T-helper 22 cell (primary cell): ENCODE measurements around the gene SDK1.

Experiments
- DNase-seq: peaks from one replicate; pipeline ENCODE4 v3.0.0-alpha.2; 2020; ENCODE audit warnings: low read depth

The SDK1 gene

GRCh38 chr7:3300651-3301448 lies at the start of gene SDK1:
SDK1 (plus strand) TSS chr7:3301252; CDS start chr7:3301587, 335 bp downstream.
- DNase-seq = peak; percentile 73

- no peak for DNase-seq
Observed at GRCh38 chr7:3254718-3255117, 46.3 kb upstream of the SDK1 start.

DNA sequence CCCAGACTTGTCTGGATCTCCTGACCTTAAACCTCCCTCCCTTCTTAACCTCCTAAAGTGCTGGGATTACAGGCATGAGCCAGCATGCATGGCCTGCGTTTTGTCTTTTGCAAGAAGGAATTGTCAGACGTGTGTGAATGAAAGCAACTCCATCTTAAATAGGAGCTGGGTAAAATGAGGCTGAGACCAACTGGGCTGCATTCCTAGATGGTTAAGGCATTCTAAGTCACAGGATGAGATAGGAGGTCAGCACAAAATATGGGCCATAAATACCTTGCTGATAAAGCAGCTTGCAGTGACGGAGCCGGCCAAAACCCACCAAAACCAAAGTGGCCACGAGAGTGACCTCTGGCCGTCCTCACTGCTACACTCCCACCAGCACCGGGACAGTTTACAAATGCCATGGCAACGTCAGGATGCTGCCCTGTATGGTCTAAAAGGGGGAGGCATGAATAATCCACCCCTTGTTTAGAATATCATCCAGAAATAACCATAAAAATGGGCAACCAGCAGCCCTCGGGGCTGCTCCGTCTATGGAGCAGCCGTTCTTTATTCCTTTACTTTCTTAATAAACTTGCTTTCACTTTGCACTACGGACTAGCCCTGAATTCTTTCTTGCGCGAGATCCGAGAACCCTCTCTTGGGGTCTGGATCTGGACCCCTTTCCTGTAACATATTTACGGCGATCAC lies 41.2 kb upstream of the SDK1 start:
- DNase-seq = no peak

- no peak for DNase-seq
Observed at GRCh38 chr7:3260401-3260715, 40.7 kb upstream of the SDK1 start.

GRCh38 chr7:3264693-3265339 lies 36.2 kb upstream of the SDK1 start:
- no peak for DNase-seq

DNA sequence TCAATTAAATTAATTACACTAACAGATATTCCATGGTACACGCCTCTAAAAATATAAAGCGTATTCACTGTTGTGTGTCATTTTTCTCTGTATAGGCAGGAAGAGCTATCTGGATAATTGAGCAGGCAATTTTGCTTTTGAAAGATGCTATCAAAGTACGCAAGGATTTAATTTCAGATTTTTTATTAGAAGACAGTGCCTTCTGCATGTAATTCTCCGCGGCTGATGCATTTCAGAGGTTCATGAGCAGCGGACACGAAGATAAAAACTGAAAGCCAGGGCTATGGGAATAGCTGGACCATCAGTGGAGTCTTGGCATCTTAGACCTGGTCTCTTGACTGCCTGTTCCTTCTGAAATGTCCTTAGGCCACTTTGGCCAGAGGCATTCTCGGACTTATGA lies 35.7 kb upstream of the SDK1 start:
- no peak for DNase-seq

DNA sequence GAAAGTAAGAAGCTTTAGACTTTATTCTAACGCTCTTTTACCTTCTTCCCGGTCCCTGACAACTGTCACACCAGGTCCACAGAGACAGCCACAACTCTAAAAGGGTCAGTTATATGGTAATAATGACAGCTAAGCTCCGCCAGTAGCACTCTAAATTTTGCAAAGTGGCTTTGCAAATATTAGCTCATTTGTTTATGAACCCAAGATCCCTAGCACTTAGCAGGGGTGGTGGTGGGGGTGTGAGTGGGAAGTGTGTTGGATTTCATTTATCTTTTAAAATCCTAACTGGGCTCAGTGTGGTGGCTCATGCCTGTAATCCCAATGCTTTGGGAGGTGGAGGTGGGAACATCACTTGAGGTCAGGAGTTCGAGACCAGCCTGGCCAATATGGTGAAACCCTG lies 34.8 kb upstream of the SDK1 start:
- DNase-seq = no peak

DNA sequence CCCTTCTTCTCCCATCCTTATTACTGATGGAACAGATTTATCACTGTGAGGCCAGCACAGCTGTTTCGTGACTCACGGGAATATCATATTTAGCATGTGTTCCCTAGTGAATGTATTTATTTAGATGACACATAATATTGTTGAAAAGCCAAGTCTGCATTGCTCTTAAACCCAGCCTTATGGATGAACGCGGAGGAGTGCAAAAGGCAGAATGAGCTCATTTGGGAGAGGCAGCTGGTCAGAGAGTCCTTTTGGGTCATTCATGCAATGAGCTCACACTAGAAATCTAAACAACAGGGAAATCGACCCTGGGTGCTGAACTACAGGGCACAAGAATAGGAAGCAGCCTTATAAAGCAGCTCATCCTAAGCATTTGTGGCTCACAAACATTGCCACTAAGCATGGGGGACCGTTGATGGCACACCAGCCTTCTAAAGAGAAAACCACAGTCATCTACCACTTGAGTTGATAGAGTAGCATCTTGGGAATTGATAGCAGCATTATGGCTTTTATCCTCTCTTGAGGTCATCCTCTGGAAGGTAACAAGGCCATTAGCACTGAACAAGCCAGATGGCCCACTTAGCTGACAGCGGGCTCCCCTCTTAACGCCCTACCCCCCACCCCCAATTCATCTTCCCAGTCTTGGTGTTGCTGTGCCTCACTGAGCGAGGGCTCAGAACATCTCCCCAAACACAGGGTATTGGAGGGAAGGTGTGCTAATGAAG lies 32.9 kb upstream of the SDK1 start:
- DNase-seq = no peak

DNA sequence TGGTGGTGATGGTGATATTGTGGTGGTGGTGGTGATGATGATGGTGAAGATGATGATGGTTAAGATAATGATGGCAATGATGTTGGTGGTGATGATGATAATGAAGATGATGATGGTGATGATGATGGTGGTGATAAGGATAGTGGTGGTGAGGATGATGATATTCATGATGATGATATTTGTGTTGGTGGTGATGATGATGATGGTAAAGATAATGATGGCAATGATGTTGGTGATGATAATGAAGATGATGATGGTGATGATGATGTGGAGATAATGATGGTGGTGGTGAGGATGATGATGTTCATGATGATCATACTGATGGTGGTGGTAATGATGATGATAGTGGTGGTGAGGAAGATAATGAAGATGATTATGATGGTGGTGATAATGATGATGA lies 30.7 kb upstream of the SDK1 start:
- no peak for DNase-seq

- DNase-seq = no peak
Observed at GRCh38 chr7:3271298-3271697, 29.8 kb upstream of the SDK1 start.

GRCh38 chr7:3272691-3273141 lies 28.3 kb upstream of the SDK1 start:
- no peak for DNase-seq

- DNase-seq = no peak
Observed at GRCh38 chr7:3274131-3274530, 26.9 kb upstream of the SDK1 start.

DNA sequence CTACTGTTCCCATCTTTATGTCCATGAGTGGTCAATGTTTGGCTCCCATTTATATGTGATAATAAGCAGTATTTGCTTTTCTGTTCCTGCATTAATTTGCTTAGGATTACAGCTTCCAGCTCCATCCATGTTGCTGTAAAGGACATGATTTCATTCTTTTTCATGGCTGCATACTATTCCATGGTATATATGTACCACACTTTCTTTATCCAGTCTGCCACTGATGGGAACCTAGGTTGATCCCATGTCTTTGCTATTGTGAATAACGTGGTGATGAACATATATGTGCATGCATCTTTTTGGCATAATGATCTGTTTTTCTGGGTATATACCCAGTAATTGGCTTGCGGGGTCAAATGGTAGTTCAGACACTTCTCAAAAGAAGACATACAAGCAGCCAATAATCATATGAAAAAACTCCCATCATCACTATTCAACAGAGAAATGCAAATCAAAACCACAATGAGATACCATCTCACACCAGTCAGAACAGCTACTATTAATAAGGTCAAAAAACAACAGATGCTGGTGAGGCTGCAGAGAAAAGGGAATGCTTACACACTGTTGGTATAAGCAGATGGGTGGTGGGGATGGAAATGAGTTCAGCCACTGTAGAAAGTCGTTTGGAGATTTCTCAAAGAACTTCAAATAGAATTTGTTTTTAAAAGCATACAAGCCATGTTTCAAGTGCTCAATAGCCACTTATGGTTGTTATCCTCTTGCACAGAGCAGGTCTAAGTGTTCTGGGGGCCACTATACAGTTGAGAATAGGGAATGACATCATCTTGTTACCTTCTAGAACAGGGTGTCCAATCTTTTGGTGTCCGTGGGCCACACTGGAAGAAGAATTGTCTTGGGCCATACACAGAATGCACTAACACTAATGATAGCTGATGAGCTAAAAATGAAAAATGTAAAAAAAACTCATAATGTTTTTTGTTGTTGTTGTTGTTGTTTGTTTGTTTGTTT lies 23.2 kb upstream of the SDK1 start:
- DNase-seq = no peak

GRCh38 chr7:3279147-3279818 lies 21.8 kb upstream of the SDK1 start:
- no peak for DNase-seq

GRCh38 chr7:3280445-3280844 lies 20.6 kb upstream of the SDK1 start:
- no peak for DNase-seq

DNA sequence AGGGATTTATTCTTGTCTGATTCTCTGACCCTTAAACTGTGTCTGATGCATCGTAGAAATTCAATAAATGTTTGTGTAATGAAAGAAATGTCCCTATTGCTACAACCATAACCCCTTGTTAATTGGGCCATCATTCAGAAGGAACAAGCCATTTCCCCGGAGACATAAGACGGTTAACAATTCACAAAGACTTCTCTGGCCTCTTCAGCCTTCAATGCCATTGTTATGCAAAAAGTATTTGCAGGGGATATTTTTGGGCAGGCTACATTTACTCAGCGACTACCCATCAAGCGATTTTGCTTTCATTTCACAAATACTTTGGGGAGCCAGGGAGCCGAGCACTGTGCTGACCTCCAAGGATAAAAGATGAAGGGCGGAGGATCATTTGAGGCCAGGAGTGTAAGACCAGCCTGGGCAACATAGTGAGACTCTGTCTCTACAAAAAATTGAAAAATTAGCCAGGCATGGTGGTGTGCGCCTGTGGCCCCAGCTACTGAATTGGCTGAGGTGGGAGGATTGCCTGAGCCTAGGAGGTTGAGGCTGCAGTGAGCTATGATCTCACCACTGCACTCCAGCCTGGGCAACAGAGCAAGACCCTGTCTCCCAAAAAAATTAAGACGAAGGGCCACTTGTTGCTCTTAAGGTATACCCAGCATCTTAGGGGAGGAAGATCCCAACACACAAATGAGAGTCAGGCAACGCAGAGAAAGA lies 20.0 kb upstream of the SDK1 start:
- no peak for DNase-seq

DNA sequence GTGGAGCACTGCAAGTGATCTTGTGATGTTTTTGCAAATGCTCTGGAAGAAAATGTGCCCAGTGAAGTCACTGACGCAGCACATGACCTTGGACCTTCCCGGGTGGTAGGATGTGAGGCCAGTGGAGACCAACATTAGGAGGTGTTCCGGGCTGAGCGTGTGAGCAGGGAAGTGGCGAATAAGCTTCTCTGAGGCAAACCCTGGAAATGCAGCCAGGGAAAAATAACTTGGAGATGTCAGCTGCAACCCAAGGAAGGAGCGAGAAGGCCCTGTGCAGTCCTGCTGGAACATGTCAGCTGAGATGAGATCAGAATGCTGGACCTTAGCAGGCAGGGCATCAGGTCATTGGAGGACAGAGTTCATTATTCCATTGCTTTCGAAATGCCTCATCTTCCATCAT lies 18.6 kb upstream of the SDK1 start:
- no peak for DNase-seq

GRCh38 chr7:3283130-3283704 lies 17.8 kb upstream of the SDK1 start:
- DNase-seq = no peak

- no peak for DNase-seq
Observed at GRCh38 chr7:3285652-3286051, 15.4 kb upstream of the SDK1 start.

- DNase-seq = no peak
Observed at GRCh38 chr7:3289996-3290395, 11.1 kb upstream of the SDK1 start.
